GM12878 (cell line): ENCODE data around the gene TCF7. TPM values are rescaled to one million over a fixed set of nuclear protein-coding genes. Genes with fewer than 3 reads are reported as not detected.

Source experiments
- ATAC-seq: fragments of 200-7000 bp; cut with Tn5 transposase; 3 replicates; pipeline ENCODE4 v1.9.1; 2020; ENCODE audit warnings: mild to moderate bottlenecking, moderate library complexity
- BruUV-seq: library from RNA; stranded (reverse); fragments of 400-500 nt; replicated peaks from 2 replicates; lab custom pipeline; 2021; lab: Mats Ljungman, UMichigan
- CTCF ChIA-PET: fragments of 300-600 bp; sonication (Branson Sonifier 250); formaldehyde crosslinking; extraction: SDS; loops from one replicate; lab custom pipeline; 2021; ENCODE audit warnings: inconsistent platforms; lab: Yijun Ruan, JAX
- POLR2A ChIA-PET: fragments of 350-600 bp; formaldehyde crosslinking; extraction: SDS; loops from one replicate; lab custom pipeline; 2021; ENCODE audit warnings: inconsistent platforms; lab: Charles Lee
- RAD21 ChIA-PET: fragments of 300-600 bp; sonication (Branson Sonifier 250); formaldehyde crosslinking; loops from one replicate; lab custom pipeline; 2023; ENCODE audit warnings: antibody characterized with exemption; ENCODE audit not compliant: unreplicated experiment; lab: Charles Lee
- SMC1A ChIA-PET: fragments of 300-600 bp; sonication (Branson Sonifier 250); formaldehyde crosslinking; loops from one replicate; lab custom pipeline; 2023; ENCODE audit not compliant: unreplicated experiment, uncharacterized antibody; lab: Charles Lee
- DNase-seq: peaks from one replicate; pipeline ENCODE4 v3.0.0-alpha.2; 2011; ENCODE audit warnings: low read depth, low spot score
- FAIRE-seq: peaks from 3 replicates; lab custom pipeline; 2011; peaks lifted over from hg19 to GRCh38; lab: Jason Lieb, UNC
- H2AFZ ChIP-seq: 2 replicates; pipeline ENCODE4 v1.6.0; 2011; ENCODE audit warnings: low read depth, low read length, control low read depth; ENCODE audit not compliant: control insufficient read depth
- H3K27ac ChIP-seq: 2 replicates; pipeline ENCODE4 v1.5.1; 2011; ENCODE audit warnings: control low read depth; ENCODE audit not compliant: control insufficient read depth, insufficient read depth
- H3K27me3 ChIP-seq, 2 experiments: replicated peaks in 1 of 2; 2 replicates each; pipeline versions ENCODE4 v1.6.0 to v1.6.1; 2011; ENCODE audit warnings: low read length in 1 of 2; ENCODE audit not compliant: control insufficient read depth in 2 of 2, insufficient read depth in 2 of 2
- H3K36me3 ChIP-seq, 2 experiments: 2 replicates each; pipeline ENCODE4 v1.5.1; 2011; ENCODE audit warnings: low read length in 1 of 2; ENCODE audit not compliant: control insufficient read depth in 2 of 2, insufficient read depth in 2 of 2
- H3K4me1 ChIP-seq: 2 replicates; pipeline ENCODE4 v1.6.1; 2011; ENCODE audit warnings: mild to moderate bottlenecking, low read length, moderate library complexity, mixed read lengths; ENCODE audit not compliant: control insufficient read depth, insufficient read depth
- H3K4me2 ChIP-seq: 2 replicates; pipeline ENCODE4 v1.6.0; 2011; ENCODE audit warnings: control low read depth; ENCODE audit not compliant: control insufficient read depth, insufficient read depth
- H3K4me3 ChIP-seq: fragments of 200-600 bp; sonication (generic); 2 replicates; pipeline ENCODE4 v1.5.1; 2016
- H3K79me2 ChIP-seq: 2 replicates; pipeline ENCODE4 v1.6.0; 2011; ENCODE audit warnings: low read length; ENCODE audit not compliant: control insufficient read depth, insufficient read depth
- H3K9ac ChIP-seq: 2 replicates; pipeline ENCODE4 v1.8.0; 2011; ENCODE audit warnings: low read length, control low read depth, mixed read lengths; ENCODE audit not compliant: control insufficient read depth, insufficient read depth
- H3K9me3 ChIP-seq: replicated peaks from 3 replicates; pipeline ENCODE4 v1.5.1; 2011; ENCODE audit warnings: mild to moderate bottlenecking, low read length; ENCODE audit not compliant: control insufficient read depth, insufficient read depth
- H4K20me1 ChIP-seq: 2 replicates; pipeline ENCODE4 v1.6.0; 2011; ENCODE audit not compliant: control insufficient read depth, insufficient read depth
- BCL3 ChIP-seq: IDR thresholded peaks from 2 replicates; pipeline ENCODE4 v1.6.1; 2011; ENCODE audit warnings: borderline replicate concordance, low read depth, mild to moderate bottlenecking, moderate library complexity, low read length; ENCODE audit not compliant: insufficient read depth, poor library complexity, severe bottlenecking
- E2F8 ChIP-seq: fragments of 450-650 bp; IDR thresholded peaks from 2 replicates; pipeline ENCODE4 v1.6.1; 2018; ENCODE audit warnings: mild to moderate bottlenecking, low read depth, moderate library complexity; ENCODE audit not compliant: partially characterized antibody
- HDGF ChIP-seq: fragments of 450-650 bp; IDR thresholded peaks from 2 replicates; pipeline ENCODE4 v1.6.1; 2016; ENCODE audit warnings: antibody characterized with exemption
- WRNIP1 ChIP-seq: IDR thresholded peaks from 2 replicates; pipeline ENCODE4 v1.6.1; 2011; ENCODE audit warnings: low read depth, low read length, improper control_type of control experiment, borderline replicate concordance
- ZNF384 ChIP-seq: IDR thresholded peaks from 2 replicates; pipeline ENCODE4 v1.6.1; 2012; ENCODE audit warnings: low read depth, mild to moderate bottlenecking, low read length, improper control_type of control experiment, borderline replicate concordance
- ZNF592 ChIP-seq: fragments of 450-650 bp; IDR thresholded peaks from 2 replicates; pipeline ENCODE4 v1.6.1; 2017; ENCODE audit warnings: mild to moderate bottlenecking, moderate library complexity
- ZNF687 ChIP-seq: fragments of 450-650 bp; IDR thresholded peaks from 2 replicates; pipeline ENCODE4 v1.6.1; 2017; ENCODE audit warnings: mild to moderate bottlenecking, moderate library complexity
- WGBS: methylation state at CpG from one replicate; pipeline ENCODE4 v1.1.6; 2016; ENCODE audit warnings: low lambda C conversion rate; ENCODE audit not compliant: insufficient replicate concordance, insufficient coverage; ENCODE audit errors: missing lambda C conversion rate; 5-methylcytosine and 5-hydroxymethylcytosine counted together
- in situ Hi-C: fragments of 300-500 bp; cut with MboI; formaldehyde crosslinking; loops from 9 replicates; pipeline ENCODE4 v1.14.3; 2018; ENCODE audit warnings: mixed read lengths
- intact Hi-C: fragments of 100-400 bp; cut with micrococcal nuclease; formaldehyde crosslinking; loops from one replicate; pipeline ENCODE4 v1.14.2; 2022; ENCODE audit not compliant: unreplicated experiment
- polyA plus RNA-seq, 11 experiments: library from polyadenylated mRNA; depleted of rRNA in 4 of 11; unstranded in 6 of 11; stranded (reverse) in 5 of 11; fragments of >200 nt; fragmentation: Nextera tagmentation in 4 of 11; fragmentation: Illumina TruSeq in 1 of 11; extraction: Ambion mirVana in 4 of 11; extraction: Trizol in 1 of 11; gene quantifications; 1 replicate in 1 of 11; 2 replicates in 10 of 11; pipeline versions ENCODE4 v1.2.1 to v1.2.3, GENCODE V29; 2011 to 2016; ENCODE audit warnings: inconsistent platforms in 2 of 11, missing spikeins in 2 of 11, low read depth in 1 of 11
- total RNA-seq, 4 experiments: library from RNA; depleted of rRNA in 3 of 4; stranded (reverse); fragments of >200 nt in 3 of 4; fragmentation: Illumina TruSeq in 1 of 4; extraction: Trizol in 1 of 4; gene quantifications; 2 replicates each; pipeline versions ENCODE4 v1.2.1 to v1.2.3, GENCODE V29; 2013 to 2021

The TCF7 gene
- total and polyA plus RNA-seq, 10 of the 15 experiments (the other 5 are each of a cell fraction or from before 2014, with no cell fraction given) = 10.0 to 60.2 (median 23.6) TPM

- Histone ChIP-seq H3K27me3 (no peaks in the 10 kb centered on the region), H3K4me1 (no peaks in the 10 kb centered on the region), H3K36me3 (peaks cover 9 to 37% of the 10 kb centered on the region in 2 experiments), H2AFZ (no peak overlapping the region), H3K79me2 (peaks cover 2% of the 10 kb centered on the region), H3K4me2 (no peak overlapping the region), H3K9ac (no peak overlapping the region), H3K9me3 (peaks cover 4% of the 10 kb centered on the region; the same call in 2 of the 3 replicates), H3K4me3 (no peak overlapping the region), H3K27ac (no peak overlapping the region), H4K20me1 (no peaks in the 10 kb centered on the region)
- CTCF ChIA-PET = interaction anchor here (0.7 to 2.2 kb wide), 8 partner anchors 10 to 135 kb away, joined by 3 to 12 read pairs (median 3); no protein-coding TSS in a partner anchor
- POLR2A ChIA-PET = interaction anchor here (0.7 to 1.0 kb wide), 2 partner anchors 10 to 23 kb away, joined by 3 to 4 read pairs; no protein-coding TSS in a partner anchor
- DNase-seq (no peak), ATAC-seq (0 out of 3 replicates have a peak, but pooled peaks have one; percentile 35), FAIRE-seq (no peak)
- SMC1A ChIA-PET = interaction anchor here (0.6 to 2.5 kb wide), 9 partner anchors 8 to 233 kb away, joined by 3 to 8 read pairs (median 4); no protein-coding TSS in a partner anchor
- BruUV-seq = TSS peak; percentile 1
- in situ Hi-C loops = no loop called here
- intact Hi-C loops = no loop called here
- 100% methylated on average over 6 of the region's 6 CpGs for WGBS
- RAD21 ChIA-PET = interaction anchor here (0.7 to 0.8 kb wide), 2 partner anchors 16 to 163 kb away, joined by 3 read pairs; no protein-coding TSS in a partner anchor
- TF ChIP-seq WRNIP1 = no peak
- TF ChIP-seq BCL3 = no peak
- TF ChIP-seq E2F8 = no peak
- no peak for TF ChIP-seq HDGF
- no peak for TF ChIP-seq ZNF384
- no peak for TF ChIP-seq ZNF592
- TF ChIP-seq ZNF687 = no peak
Measured at GRCh38 chr5:134161513-134162395, 47.3 kb downstream of the TCF7 start.
